GM21447 (cell line): ENCODE measurements around the gene GKAP1.
A peak's percentile ranks its signal among the peaks of the same experiment; 100 is the strongest.
"Not testable (repeated sequence)": the region's sequence is repeated elsewhere in the genome, so short reads cannot be mapped to it uniquely, and the experiment has no call there.

ENCODE experiments used
- ATAC-seq: cut with Tn5 transposase; IDR thresholded peaks from one replicate; pipeline ENCODE4 v1.9.1; 2021; ENCODE audit not compliant: unreplicated experiment

Gene GKAP1

GRCh38 chr9:83733739-83734138 lies 83.8 kb downstream of the GKAP1 start:
- ATAC-seq = no peak

GRCh38 chr9:83728591-83729368 lies 88.8 kb downstream of the GKAP1 start:
- ATAC-seq = not testable (repeated sequence)

GRCh38 chr9:83724436-83724835 lies 93.1 kb downstream of the GKAP1 start:
- no peak for ATAC-seq

GRCh38 chr9:83722726-83723495 lies 94.7 kb downstream of the GKAP1 start:
- no peak for ATAC-seq

GRCh38 chr9:83721509-83721908 lies 96.1 kb downstream of the GKAP1 start:
- no peak for ATAC-seq

- no peak for ATAC-seq
These were observed 101.8 kb downstream of the GKAP1 start for GRCh38 chr9:83715794-83716193.

GRCh38 chr9:83715221-83715620 lies 102.3 kb downstream of the GKAP1 start:
- no peak for ATAC-seq

- ATAC-seq = peak; percentile 57
These were observed 103.2 kb downstream of the GKAP1 start for GRCh38 chr9:83714329-83714728.

GRCh38 chr9:83708515-83709158 lies 108.9 kb downstream of the GKAP1 start:
- ATAC-seq = peak; percentile 66

GRCh38 chr9:83707768-83708514 lies 109.6 kb downstream of the GKAP1 start, which contains the start of gene UBQLN1:
Gene UBQLN1 (minus strand): TSS chr9:83707958. CDS start chr9:83707679, 279 bp downstream.
- peak; percentile 78 for ATAC-seq

GRCh38 chr9:83707518-83707767 lies 110.1 kb downstream of the GKAP1 start:
- ATAC-seq = peak; percentile 44

GRCh38 chr9:83706676-83707517 lies 110.7 kb downstream of the GKAP1 start:
- peak; percentile 15 for ATAC-seq

GRCh38 chr9:83705219-83705651 lies 112.3 kb downstream of the GKAP1 start:
- not testable (repeated sequence) for ATAC-seq

GRCh38 chr9:83701769-83702168 lies 115.8 kb downstream of the GKAP1 start:
- ATAC-seq = no peak

GRCh38 chr9:83701286-83701685 lies 116.3 kb downstream of the GKAP1 start:
- no peak for ATAC-seq

GRCh38 chr9:83699615-83700014 lies 118.0 kb downstream of the GKAP1 start:
- peak; percentile 41 for ATAC-seq

GRCh38 chr9:83698976-83699585 lies 118.5 kb downstream of the GKAP1 start:
- ATAC-seq = no peak

GRCh38 chr9:83691492-83691891 lies 126.1 kb downstream of the GKAP1 start:
- ATAC-seq = no peak
